ENCODE data around the gene ADAMTS12. TPM values are rescaled to one million over a fixed set of nuclear protein-coding genes. Genes with fewer than 3 reads are reported as not detected.

Gene ADAMTS12
- total RNA-seq, 1 experiment from 2014 or later, result 0.05 TPM

DNA sequence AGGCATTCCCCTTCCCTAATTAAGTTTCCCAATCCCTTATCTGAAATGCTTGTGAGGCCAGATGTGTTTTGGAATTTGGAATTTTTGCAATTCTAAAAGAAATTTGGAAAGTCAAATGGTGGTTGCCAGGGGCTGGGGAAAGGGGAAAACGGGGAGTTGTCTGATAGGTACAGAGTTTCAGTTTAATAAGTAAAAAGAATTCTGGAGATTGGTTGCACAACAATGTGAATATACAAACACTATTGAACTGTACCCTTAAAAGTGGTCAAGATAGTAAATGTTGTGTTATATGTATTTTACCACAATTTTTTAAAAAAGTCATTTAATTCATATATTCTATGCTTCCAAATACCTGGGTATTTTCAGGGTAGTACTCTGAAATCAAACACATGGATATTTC is 154.5 kb downstream of the ADAMTS12 start:
- no peak overlapping the region for H2AFZ ChIP-seq (ENCODE audit: low read depth, low read length, poor library complexity, severe bottlenecking)
- BruUV-seq (replicated peaks), result no TSS peak
- H3K9me2 ChIP-seq (ENCODE audit: insufficient read depth), result no peaks in the 10 kb centered on the region
- H3K27ac ChIP-seq (ENCODE audit: low read depth, low read length), result no peak overlapping the region
- no peaks in the 10 kb centered on the region for H3K36me3 ChIP-seq (ENCODE audit: control insufficient read depth in 1 of 2, insufficient read depth in 2 of 2, low read length in 2 of 2)
- no peak overlapping the region for H3K4me3 ChIP-seq (replicated peaks in 1 of 2; ENCODE audit: low read depth in 1 of 2, low read length in 2 of 2)
- TF ChIP-seq EZH2phosphoT487 (IDR thresholded peaks at IDR 0.05; ENCODE audit: borderline replicate concordance) (no peak), SIN3A (IDR thresholded peaks at IDR 0.05; ENCODE audit: low read depth) (no peak), CTCF (IDR thresholded peaks at IDR 0.05 in 2 of 3, conservative IDR thresholded peaks at IDR 0.05 in 1 of 3; ENCODE audit: borderline replicate concordance in 1 of 3, insufficient read depth in 1 of 3, low read depth in 2 of 3, low read length in 2 of 3) (no peak), SRF (IDR thresholded peaks at IDR 0.05; ENCODE audit: low read depth) (no peak)
- ChIA-PET RAD21 (ENCODE audit: low non-redundant PET in 1 of 2, low total read pairs in 2 of 2, uncharacterized antibody in 2 of 2, unreplicated experiment in 2 of 2) (no interaction called here), CTCF (no interaction called here), POLR2A (no interaction called here)
- H3K9me3 ChIP-seq (ENCODE audit: control insufficient read depth in 1 of 2, insufficient read depth in 1 of 2, low read depth in 1 of 2, low read length in 2 of 2), result no peaks in the 10 kb centered on the region
- H3K4me2 ChIP-seq (ENCODE audit: low read length), result no peak overlapping the region
- DNase-seq (ENCODE audit: low read depth, low spot score) (no peak), ATAC-seq (no peak)
- H4K20me1 ChIP-seq (ENCODE audit: insufficient read depth), result no peaks in the 10 kb centered on the region
- H3K27me3 ChIP-seq (ENCODE audit: insufficient read depth, low read length), result peaks cover 53% of the 10 kb centered on the region
- H3K4me1 ChIP-seq (ENCODE audit: control insufficient read depth in 1 of 2, insufficient read depth in 2 of 2, low read length in 2 of 2), result no peaks in the 10 kb centered on the region
- no peaks in the 10 kb centered on the region for H3K79me2 ChIP-seq (ENCODE audit: insufficient read depth, low read length)
- intact Hi-C loops (cut with micrococcal nuclease), result no loop called here
- no peak overlapping the region for H3K9ac ChIP-seq (ENCODE audit: low read length)

DNA sequence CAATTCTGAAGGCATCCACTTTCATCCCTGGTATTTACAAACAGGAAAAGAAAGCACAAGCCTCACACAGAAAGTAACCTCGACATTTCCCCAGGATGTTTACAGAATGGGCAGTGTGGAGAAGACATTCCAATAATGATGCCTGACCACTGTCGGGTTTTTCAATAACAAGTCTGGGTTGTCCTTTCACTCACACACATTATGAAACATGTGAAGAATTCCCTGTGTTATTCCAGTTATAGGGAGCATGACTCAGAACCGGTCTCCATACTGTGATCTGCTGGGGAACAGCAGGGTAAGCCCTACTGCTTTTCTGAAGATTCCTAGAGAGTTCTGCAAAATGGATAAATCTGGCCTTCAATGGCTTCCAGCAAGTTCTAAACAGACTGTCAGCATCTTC is 155.3 kb downstream of the ADAMTS12 start:
- no peak for ATAC-seq
- Histone ChIP-seq H3K4me3 (replicated peaks in 1 of 2; ENCODE audit: low read depth in 1 of 2, low read length in 2 of 2) (no peak overlapping the region), H3K9ac (ENCODE audit: low read length) (no peak overlapping the region), H2AFZ (ENCODE audit: low read depth, low read length, poor library complexity, severe bottlenecking) (no peak overlapping the region), H3K9me2 (ENCODE audit: insufficient read depth) (no peaks in the 10 kb centered on the region), H3K27me3 (ENCODE audit: insufficient read depth, low read length) (peaks cover 49% of the 10 kb centered on the region), H3K4me1 (ENCODE audit: control insufficient read depth in 1 of 2, insufficient read depth in 2 of 2, low read length in 2 of 2) (no peaks in the 10 kb centered on the region), H3K79me2 (ENCODE audit: insufficient read depth, low read length) (no peaks in the 10 kb centered on the region), H3K36me3 (ENCODE audit: control insufficient read depth in 1 of 2, insufficient read depth in 2 of 2, low read length in 2 of 2) (no peaks in the 10 kb centered on the region), H3K9me3 (ENCODE audit: control insufficient read depth in 1 of 2, insufficient read depth in 1 of 2, low read depth in 1 of 2, low read length in 2 of 2) (no peaks in the 10 kb centered on the region), H3K27ac (ENCODE audit: low read depth, low read length) (no peak overlapping the region), H4K20me1 (ENCODE audit: insufficient read depth) (no peaks in the 10 kb centered on the region), H3K4me2 (ENCODE audit: low read length) (no peak overlapping the region)
- no peak for TF ChIP-seq JUND (IDR thresholded peaks at IDR 0.05)
- no peak for TF ChIP-seq ZFX (IDR thresholded peaks at IDR 0.05)
- no peak for TF ChIP-seq CBX3 (IDR thresholded peaks at IDR 0.05; ENCODE audit: low read depth)
- no peak for TF ChIP-seq CEBPB (IDR thresholded peaks at IDR 0.05; ENCODE audit: low read depth)
- no peak for TF ChIP-seq MAX (IDR thresholded peaks at IDR 0.05)
- ChIA-PET CTCF (no interaction called here), POLR2A (no interaction called here), RAD21 (ENCODE audit: low non-redundant PET in 1 of 2, low total read pairs in 2 of 2, uncharacterized antibody in 2 of 2, unreplicated experiment in 2 of 2) (no interaction called here)
- intact Hi-C loops (cut with micrococcal nuclease), result no loop called here
- no TSS peak for BruUV-seq (replicated peaks)
- DNase-seq (ENCODE audit: low read depth, low spot score), result no peak

Measured in HCT116 (cell line).